ENCODE measurements around the gene PRKX. TPM values are rescaled to one million over a fixed set of nuclear protein-coding genes. Genes with fewer than 3 reads are reported as not detected.
"Not testable (repeated sequence)": the region's sequence is repeated elsewhere in the genome, so short reads cannot be mapped to it uniquely, and the experiment has no call there.

The PRKX gene
- total RNA-seq (2014; rRNA removed; shearing (Covaris generic); ENCODE audit: low replicate concordance), result 23.2 and 28.1 TPM in 2 replicates

DNA sequence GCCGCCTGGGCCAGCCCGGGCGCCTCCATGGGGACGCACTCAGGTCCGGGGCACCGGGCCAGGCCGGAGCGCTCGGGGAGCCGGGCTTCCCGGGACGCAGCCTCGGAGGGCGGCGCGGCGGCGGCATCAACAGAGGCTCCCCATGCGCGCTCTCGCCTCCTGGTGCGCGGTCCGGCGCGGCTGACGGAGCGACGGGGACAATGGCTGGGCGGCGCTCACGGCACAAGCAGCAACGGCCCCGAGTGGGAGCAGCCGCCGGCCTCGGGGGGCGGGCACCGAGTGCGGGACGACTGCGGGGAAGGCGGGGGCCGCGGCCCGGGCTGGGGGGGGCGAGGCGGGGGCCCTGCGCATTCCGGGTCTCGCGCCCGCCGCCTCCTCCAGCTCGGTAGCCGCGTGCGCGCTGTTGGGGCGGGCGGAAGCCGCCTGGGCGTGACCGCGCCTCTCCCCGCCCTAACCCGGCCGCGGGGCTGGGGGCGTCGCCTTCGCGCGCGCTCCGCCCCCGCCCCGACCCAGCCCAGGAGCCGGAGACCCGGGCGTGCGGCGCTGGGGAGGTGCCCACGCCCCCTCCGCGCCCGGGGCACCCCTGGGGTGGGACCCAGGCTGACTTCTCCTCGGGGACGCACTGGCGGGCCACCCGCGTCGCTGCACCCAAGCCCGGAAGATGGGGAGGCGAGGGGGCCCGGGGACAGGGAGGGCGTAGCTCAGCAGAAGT, at the start of gene PRKX:
PRKX (minus strand) TSS at position 425 of the 712 bp plus-strand sequence; CDS start at position 29, 396 bp downstream.
- DNase-seq, result peak; percentile 66
- H3K36me3 ChIP-seq, result no peaks in the 10 kb centered on the region
- H3K9me3 ChIP-seq, result no peaks in the 10 kb centered on the region
- peak within 1 kb of the TSS; percentile 57 for H3K4me3 ChIP-seq
- H3K27me3 ChIP-seq, result no peaks in the 10 kb centered on the region

DNA sequence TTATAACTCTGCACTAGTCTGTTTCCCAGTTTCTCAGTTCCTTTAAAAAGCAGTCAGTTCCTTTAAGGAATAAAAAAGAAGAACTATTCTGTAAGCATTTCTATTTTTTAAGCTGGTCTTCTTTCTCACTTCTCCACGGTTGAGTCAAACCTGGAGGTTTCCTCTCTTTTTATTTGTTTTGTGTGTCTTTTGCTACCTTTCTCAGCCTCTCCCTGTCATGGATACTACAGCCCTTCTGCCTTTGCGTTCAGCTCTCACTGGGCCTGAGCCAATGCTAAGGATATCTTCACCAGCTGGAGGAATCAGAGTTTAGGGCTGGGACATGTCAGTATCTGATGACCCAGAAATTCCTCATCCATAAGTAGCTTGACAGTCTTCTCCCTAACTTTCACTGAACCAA, 49.7 kb upstream of the PRKX start:
- no peaks in the 10 kb centered on the region for H3K27me3 ChIP-seq
- H3K9me3 ChIP-seq, result no peaks in the 10 kb centered on the region
- no peak overlapping the region for H3K4me3 ChIP-seq
- no peaks in the 10 kb centered on the region for H3K36me3 ChIP-seq
- DNase-seq, result no peak

DNA sequence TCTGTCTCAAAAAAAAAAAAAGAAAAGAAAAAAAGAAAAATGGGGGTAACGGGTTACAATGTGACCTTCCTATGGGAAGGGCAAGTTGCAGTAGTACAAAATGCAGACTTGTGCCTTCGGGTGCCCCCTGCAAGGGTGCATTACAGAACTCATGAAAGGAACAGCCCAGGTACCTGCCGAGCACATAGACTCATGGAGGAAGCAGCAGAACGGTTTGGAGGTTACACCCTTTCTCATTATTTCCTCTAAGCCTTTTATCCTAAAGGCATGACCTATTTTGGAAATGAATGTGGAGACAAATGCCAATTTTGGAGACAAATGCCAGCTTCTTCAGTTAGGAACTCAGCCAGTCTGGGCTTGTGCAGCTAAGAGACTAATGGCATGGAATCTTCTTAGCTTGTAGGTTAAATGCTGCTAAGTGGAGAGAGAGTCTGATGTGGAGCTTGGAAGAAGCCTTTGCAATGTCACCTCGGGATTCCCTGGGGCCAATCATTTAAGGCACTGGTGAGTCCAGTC, 44.1 kb upstream of the PRKX start:
- H3K9me3 ChIP-seq, result no peaks in the 10 kb centered on the region

DNA sequence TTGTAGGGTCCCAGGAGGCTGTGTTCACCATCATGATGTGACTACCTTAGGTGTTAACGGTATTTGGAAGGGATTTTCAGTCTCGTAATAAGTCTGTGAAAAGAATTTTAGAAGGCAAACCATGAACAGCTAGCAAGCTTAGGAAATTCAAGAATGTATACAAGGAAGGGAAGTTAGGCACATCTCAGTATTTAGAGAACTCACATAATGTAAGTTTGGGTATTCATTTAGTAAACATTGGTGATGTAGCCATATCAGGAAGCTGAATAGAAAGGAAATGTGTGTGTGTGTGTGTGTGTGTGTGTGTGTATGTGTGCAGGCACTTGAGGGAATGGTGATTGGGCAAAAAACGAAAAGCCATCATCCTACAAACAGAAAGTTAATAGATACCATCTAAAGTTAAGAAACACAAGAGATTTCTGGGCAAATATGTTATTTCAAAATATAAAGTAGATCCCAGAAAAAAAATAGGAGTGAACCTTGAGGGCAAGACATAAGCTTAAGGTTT, 34.7 kb upstream of the PRKX start:
- Histone ChIP-seq H3K27me3 (no peaks in the 10 kb centered on the region), H3K36me3 (no peaks in the 10 kb centered on the region), H3K4me3 (no peak overlapping the region), H3K9me3 (no peaks in the 10 kb centered on the region)
- DNase-seq, result no peak

More for the DNA sequence above, 44.1 kb upstream of the PRKX start:
- H3K4me3 ChIP-seq, result no peak overlapping the region
- no peaks in the 10 kb centered on the region for H3K27me3 ChIP-seq
- no peaks in the 10 kb centered on the region for H3K36me3 ChIP-seq
- no peak for DNase-seq

- no peaks in the 10 kb centered on the region for H3K27me3 ChIP-seq
- H3K4me3 ChIP-seq, result no peak overlapping the region
- no peaks in the 10 kb centered on the region for H3K36me3 ChIP-seq
- DNase-seq, result no peak
- H3K9me3 ChIP-seq, result no peaks in the 10 kb centered on the region
These were observed 30.5 kb upstream of the PRKX start for GRCh38 chrX:3743801-3744439.

- not testable (repeated sequence) for H3K4me3 ChIP-seq, DNase-seq, H3K36me3 ChIP-seq, H3K27me3 ChIP-seq, H3K9me3 ChIP-seq
These were observed 27.5 kb upstream of the PRKX start for GRCh38 chrX:3740946-3741345.

DNA sequence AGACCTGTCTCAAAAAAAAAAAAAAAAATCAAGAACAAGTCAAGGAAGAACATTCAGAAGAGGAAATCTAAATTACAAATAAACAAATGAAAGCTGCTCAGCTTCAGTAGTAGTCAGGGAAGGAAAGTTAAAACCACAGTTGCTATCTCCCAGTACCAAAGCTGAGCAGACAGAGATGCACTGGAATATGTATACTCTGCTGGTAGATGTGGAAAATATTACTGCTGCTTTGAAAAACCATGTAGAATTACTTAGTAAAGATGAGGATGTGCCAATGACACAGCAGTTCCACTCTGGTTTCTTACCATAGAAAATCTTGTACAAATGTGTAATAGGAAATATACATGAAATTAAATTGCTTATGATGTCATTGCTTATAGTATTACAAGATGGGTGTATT, 25.1 kb upstream of the PRKX start:
- no peaks in the 10 kb centered on the region for H3K36me3 ChIP-seq
- no peak for DNase-seq
- no peak overlapping the region for H3K4me3 ChIP-seq
- H3K9me3 ChIP-seq, result no peaks in the 10 kb centered on the region
- no peaks in the 10 kb centered on the region for H3K27me3 ChIP-seq

- not testable (repeated sequence) for H3K27me3 ChIP-seq, H3K36me3 ChIP-seq, DNase-seq, H3K9me3 ChIP-seq, H3K4me3 ChIP-seq
These were observed 23.1 kb upstream of the PRKX start for GRCh38 chrX:3736536-3736935.

DNA sequence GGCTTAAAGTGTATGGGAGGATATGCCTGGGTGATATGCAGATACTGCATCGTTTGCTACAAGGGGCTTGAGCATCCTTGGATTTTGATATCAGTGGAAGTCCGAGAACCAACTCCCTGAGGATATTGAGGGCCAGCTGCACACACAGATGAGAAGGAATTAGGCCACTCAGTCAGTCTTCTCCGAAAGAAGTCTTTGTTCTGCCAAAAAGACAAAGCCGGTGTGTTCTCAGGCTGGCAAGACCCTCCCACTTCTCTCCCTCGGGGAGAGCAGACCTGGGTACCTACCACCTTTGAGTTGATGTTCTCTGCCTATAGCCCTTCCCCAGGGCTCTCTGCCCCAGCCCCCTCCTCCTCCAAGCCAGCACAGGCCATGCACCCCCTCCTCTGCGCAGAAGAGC, 22.4 kb upstream of the PRKX start:
- not testable (repeated sequence) for H3K36me3 ChIP-seq, H3K27me3 ChIP-seq, DNase-seq, H3K4me3 ChIP-seq, H3K9me3 ChIP-seq

DNA sequence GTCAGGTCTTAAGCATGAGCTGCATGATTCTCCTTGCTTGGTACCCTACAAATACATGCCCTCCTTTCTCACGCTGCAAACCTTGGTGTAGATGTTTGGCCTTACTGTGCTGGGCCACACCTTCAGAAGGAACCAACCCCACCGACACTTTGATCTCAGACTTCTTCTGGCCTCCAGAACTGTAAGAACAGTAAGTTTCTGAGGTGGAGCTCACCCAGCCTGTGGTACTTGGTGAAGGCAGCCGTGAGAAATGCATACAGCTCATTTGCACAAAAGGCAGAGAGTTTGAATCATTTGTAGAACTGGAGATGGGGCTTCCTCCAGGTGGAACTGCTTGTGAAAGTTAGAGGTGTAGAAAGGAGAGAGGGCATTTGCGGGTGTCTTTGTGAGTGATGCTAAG, 21.0 kb upstream of the PRKX start:
- not testable (repeated sequence) for DNase-seq, H3K9me3 ChIP-seq, H3K27me3 ChIP-seq, H3K4me3 ChIP-seq, H3K36me3 ChIP-seq

- Histone ChIP-seq H3K27me3 (no peaks in the 10 kb centered on the region), H3K4me3 (no peak overlapping the region), H3K9me3 (no peaks in the 10 kb centered on the region), H3K36me3 (no peaks in the 10 kb centered on the region)
- DNase-seq, result no peak
These were observed 19.6 kb upstream of the PRKX start for GRCh38 chrX:3733043-3733430.

DNA sequence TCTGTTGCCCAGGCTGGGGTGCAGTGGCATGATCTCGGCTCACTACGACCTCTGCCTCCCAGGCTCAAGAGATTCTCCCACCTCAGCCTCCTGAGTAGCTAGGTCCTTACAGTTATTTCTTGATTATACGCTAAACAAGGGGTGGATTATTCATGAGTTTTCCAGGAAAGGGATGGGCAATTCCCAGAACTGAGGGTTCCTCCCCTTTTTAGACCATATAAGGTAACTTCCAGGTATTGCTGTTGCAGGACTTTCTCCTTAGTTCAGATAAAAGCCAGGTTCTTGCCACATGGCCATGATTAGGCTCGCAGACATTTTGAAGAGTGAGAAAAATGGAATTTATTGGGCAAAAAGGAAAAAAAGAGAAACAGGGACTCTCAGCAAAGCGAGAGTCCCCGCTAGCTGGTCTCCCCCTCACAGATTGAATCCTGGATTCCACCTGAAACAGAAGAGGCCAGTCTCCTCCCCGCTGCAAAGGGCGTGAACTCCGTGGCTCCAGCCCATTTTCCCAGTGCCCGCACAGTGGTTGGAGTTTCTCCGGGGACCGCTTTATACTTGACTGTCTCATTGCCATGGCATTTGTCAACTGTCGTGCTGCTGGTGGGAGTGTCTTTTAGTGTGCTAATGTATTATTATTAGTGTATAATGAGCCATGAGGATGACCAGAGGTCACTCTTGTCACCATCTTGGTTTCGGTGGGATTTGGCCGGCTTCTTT, 19.0 kb upstream of the PRKX start:
- not testable (repeated sequence) for H3K4me3 ChIP-seq, H3K9me3 ChIP-seq, H3K36me3 ChIP-seq

DNA sequence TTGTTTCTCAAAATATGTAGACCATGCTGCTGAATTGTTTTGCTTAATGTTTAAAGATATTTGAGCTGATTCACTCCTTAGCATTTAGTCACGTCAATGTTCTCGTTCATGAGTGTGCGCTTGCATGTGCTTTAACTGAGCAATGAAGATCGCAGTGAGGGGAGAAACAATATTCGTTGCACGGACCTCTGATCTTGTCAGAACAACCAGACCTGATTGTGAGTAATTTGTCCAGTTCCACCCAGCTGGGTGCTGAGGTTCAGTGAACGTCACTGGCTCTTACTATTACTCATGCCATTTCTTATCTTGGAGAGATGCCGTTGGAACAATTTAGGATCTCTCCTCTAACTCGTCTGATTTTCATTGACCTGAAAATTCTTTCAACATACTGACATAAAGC, 15.0 kb upstream of the PRKX start:
- H3K27me3 ChIP-seq, result no peaks in the 10 kb centered on the region
- DNase-seq, result no peak

More for the DNA sequence above, 19.0 kb upstream of the PRKX start:
- not testable (repeated sequence) for DNase-seq, H3K27me3 ChIP-seq

GRCh38 chrX:3723460-3723859, 10.0 kb upstream of the PRKX start:
- H3K27me3 ChIP-seq, H3K4me3 ChIP-seq, H3K9me3 ChIP-seq, DNase-seq, H3K36me3 ChIP-seq: not testable (repeated sequence)

More for the DNA sequence above, 15.0 kb upstream of the PRKX start:
- Histone ChIP-seq H3K9me3 (no peaks in the 10 kb centered on the region), H3K4me3 (no peak overlapping the region), H3K36me3 (no peaks in the 10 kb centered on the region)

- Histone ChIP-seq H3K9me3 (no peaks in the 10 kb centered on the region), H3K27me3 (no peaks in the 10 kb centered on the region), H3K36me3 (no peaks in the 10 kb centered on the region), H3K4me3 (no peak overlapping the region)
- DNase-seq, result no peak
These were observed 4.4 kb upstream of the PRKX start for GRCh38 chrX:3717742-3718420.

DNA sequence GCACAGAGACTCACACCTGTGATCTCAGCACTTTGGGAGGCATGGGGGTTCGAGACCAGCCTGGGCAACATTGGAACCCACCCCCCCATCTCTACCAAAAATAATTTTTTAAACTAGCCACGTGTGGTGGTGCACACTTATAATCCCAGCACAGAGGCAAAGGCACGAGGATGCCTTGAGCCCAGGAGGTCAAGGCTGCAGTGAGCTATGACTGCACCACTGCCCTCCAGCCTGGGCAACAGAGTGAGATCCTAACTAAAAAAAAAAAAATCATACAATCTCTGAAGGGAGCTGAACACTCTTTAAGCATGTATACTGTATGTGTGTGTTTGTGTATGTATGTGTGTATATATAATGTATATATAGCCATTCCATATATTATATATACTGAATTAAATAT, 2.5 kb upstream of the PRKX start:
- H3K4me3 ChIP-seq, result no peak overlapping the region
- DNase-seq, result no peak
- H3K27me3 ChIP-seq, result no peaks in the 10 kb centered on the region
- no peaks in the 10 kb centered on the region for H3K36me3 ChIP-seq
- no peaks in the 10 kb centered on the region for H3K9me3 ChIP-seq
